GM23248 (cell line): ENCODE data around the gene LMO7. TPM values are rescaled to one million over a fixed set of nuclear protein-coding genes. Genes with fewer than 3 reads are reported as not detected.
"Not testable (repeated sequence)": the region's sequence is repeated elsewhere in the genome, so short reads cannot be mapped to it uniquely, and the experiment has no call there.

ENCODE experiments used
- DNase-seq: peaks from one replicate; pipeline ENCODE4 v3.0.0-alpha.2; 2015
- H2AFZ ChIP-seq: fragments of 200-600 bp; sonication (generic); 2 replicates; pipeline ENCODE4 v1.6.1; 2016; ENCODE audit warnings: antibody characterized with exemption
- H3F3A ChIP-seq: fragments of 200-600 bp; sonication (generic); 2 replicates; pipeline ENCODE4 v1.6.1; 2016; ENCODE audit warnings: mild to moderate bottlenecking, antibody characterized with exemption, mixed run types; ENCODE audit not compliant: insufficient read depth
- H3K27ac ChIP-seq: fragments of 200-600 bp; sonication (generic); 2 replicates; pipeline ENCODE4 v1.5.1; 2016; ENCODE audit warnings: mild to moderate bottlenecking
- H3K27me3 ChIP-seq: fragments of 200-600 bp; sonication (generic); replicated peaks from 2 replicates; pipeline ENCODE4 v1.6.1; 2016; ENCODE audit warnings: mild to moderate bottlenecking; ENCODE audit not compliant: insufficient read depth
- H3K36me3 ChIP-seq: fragments of 200-600 bp; sonication (generic); 2 replicates; pipeline ENCODE4 v1.6.1; 2016; ENCODE audit warnings: low read depth, mild to moderate bottlenecking
- H3K4me1 ChIP-seq: fragments of 200-600 bp; sonication (generic); 2 replicates; pipeline ENCODE4 v1.6.1; 2016; ENCODE audit warnings: mild to moderate bottlenecking; ENCODE audit not compliant: insufficient read depth
- H3K4me2 ChIP-seq: fragments of 200-600 bp; sonication (generic); one replicate; pipeline ENCODE4 v1.6.1; 2016; ENCODE audit warnings: mild to moderate bottlenecking; ENCODE audit not compliant: unreplicated experiment
- H3K4me3 ChIP-seq: fragments of 200-600 bp; sonication (generic); 2 replicates; pipeline ENCODE4 v1.5.1; 2016; ENCODE audit warnings: mild to moderate bottlenecking
- H3K79me2 ChIP-seq: fragments of 200-600 bp; sonication (generic); 2 replicates; pipeline ENCODE4 v1.6.1; 2016; ENCODE audit warnings: mild to moderate bottlenecking; ENCODE audit not compliant: insufficient read depth
- H3K9ac ChIP-seq: fragments of 200-600 bp; sonication (generic); 2 replicates; pipeline ENCODE4 v1.6.1; 2016; ENCODE audit warnings: mild to moderate bottlenecking
- H3K9me2 ChIP-seq: fragments of 200-600 bp; sonication (generic); 2 replicates; pipeline ENCODE4 v1.6.1; 2016; ENCODE audit warnings: mixed run types, mild to moderate bottlenecking, moderate library complexity; ENCODE audit not compliant: insufficient read depth
- H3K9me3 ChIP-seq: fragments of 200-600 bp; sonication (generic); one replicate; pipeline ENCODE4 v1.6.1; 2017; ENCODE audit warnings: low read depth
- H4K20me1 ChIP-seq: fragments of 200-600 bp; sonication (generic); 2 replicates; pipeline ENCODE4 v1.6.0; 2016; ENCODE audit not compliant: insufficient read depth
- EZH2 ChIP-seq: fragments of 200-600 bp; sonication (generic); IDR thresholded peaks from 2 replicates; pipeline ENCODE4 v1.6.1; 2018; ENCODE audit warnings: antibody characterized with exemption, mild to moderate bottlenecking; ENCODE audit not compliant: insufficient read depth, poor library complexity, severe bottlenecking
- EZH2phosphoT487 ChIP-seq: fragments of 200-600 bp; sonication (generic); IDR thresholded peaks from 2 replicates; pipeline ENCODE4 v1.6.1; 2018; ENCODE audit warnings: antibody characterized with exemption, moderate library complexity, mild to moderate bottlenecking, low read depth; ENCODE audit not compliant: insufficient read depth
- WGBS, 2 experiments: methylation state at CpG; one replicate each; pipeline ENCODE4 v1.1.6; 2015 to 2017; ENCODE audit warnings: low lambda C conversion rate in 2 of 2, low coverage in 1 of 2; ENCODE audit errors: missing lambda C conversion rate in 2 of 2; 5-methylcytosine and 5-hydroxymethylcytosine counted together
- in situ Hi-C: fragments of 300-500 bp; cut with MboI; formaldehyde crosslinking; loops from 2 replicates; pipeline ENCODE4 v1.15.0; 2020
- polyA plus RNA-seq: library from polyadenylated mRNA; unstranded; fragments of >200 nt; fragmentation: Nextera tagmentation; extraction: Ambion mirVana; gene quantifications from 2 replicates; pipeline ENCODE4 v1.2.1, GENCODE V29; 2016
- total RNA-seq: library from RNA; depleted of rRNA; stranded (reverse); fragments of >200 nt; shearing (Covaris generic); gene quantifications from 2 replicates; pipeline ENCODE4 v1.2.3, GENCODE V29; 2014

Gene LMO7
- total and polyA plus RNA-seq, 2 experiments from 2014 or later, result 288 to 318 TPM

DNA sequence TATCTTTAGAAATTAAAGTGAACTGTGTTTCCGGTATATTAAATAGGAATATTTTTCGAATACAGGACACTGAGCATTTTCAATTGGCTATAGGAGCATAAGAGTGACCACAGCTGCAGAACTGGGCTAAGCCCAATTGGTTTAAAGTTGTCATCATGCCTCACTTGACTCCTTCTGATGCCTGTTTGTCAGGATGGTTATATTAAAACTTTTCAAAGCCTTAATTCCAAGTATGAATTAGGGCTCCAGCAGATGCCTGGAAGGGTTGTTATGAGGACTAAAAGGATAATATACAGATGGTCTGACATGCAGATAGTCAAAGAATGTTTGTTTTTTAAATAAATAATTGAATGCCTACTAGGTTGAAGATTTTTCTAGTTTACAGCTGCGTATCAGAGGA, 100.0 kb downstream of the LMO7 start:
- H3K27me3 ChIP-seq, result no peaks in the 10 kb centered on the region
- no peak overlapping the region for H3K9ac ChIP-seq
- 28 to 31% methylated on average over 3 of the region's 3 CpGs for WGBS, 2 experiments
- H3K79me2 ChIP-seq, result peaks cover 97% of the 10 kb centered on the region
- in situ Hi-C loops, result no loop called here
- DNase-seq, result no peak
- H3K9me2 ChIP-seq, result no peaks in the 10 kb centered on the region
- peaks cover 45% of the 10 kb centered on the region for H3K4me1 ChIP-seq
- no peak overlapping the region for H2AFZ ChIP-seq
- peak overlapping the region; percentile 5 for H3K4me2 ChIP-seq
- H3K36me3 ChIP-seq, result peaks cover 9% of the 10 kb centered on the region
- no peak for TF ChIP-seq EZH2
- no peak for TF ChIP-seq EZH2phosphoT487
- H3K27ac ChIP-seq, result no peak overlapping the region
- H3K4me3 ChIP-seq, result no peak overlapping the region
- H3K9me3 ChIP-seq, result no peaks in the 10 kb centered on the region
- H3F3A ChIP-seq, result peaks cover 34% of the 10 kb centered on the region
- peaks cover 11% of the 10 kb centered on the region; the same call in 1 of the 2 replicates for H4K20me1 ChIP-seq

DNA sequence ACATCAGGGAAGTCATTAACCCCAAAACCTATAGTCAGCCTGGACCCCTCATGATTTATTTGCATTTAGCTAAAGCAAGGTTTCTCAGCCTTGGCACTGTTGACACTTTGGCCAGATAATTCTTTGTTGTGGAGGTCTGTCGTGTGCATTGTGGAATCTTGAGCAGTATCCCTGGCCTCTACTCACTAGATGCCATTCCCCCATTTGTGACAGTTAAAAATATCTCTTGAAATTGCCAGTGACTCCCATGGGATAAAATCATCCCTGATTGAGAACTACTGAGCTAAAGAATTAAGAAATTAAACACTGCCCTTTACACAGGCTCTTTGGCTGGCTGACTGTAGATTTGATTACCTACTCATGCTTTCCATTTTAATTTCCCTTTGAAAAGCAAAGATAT, 102.7 kb downstream of the LMO7 start:
- Histone ChIP-seq H3K4me2 (no peak overlapping the region), H3K79me2 (peaks cover 97% of the 10 kb centered on the region), H3K9ac (no peak overlapping the region), H3K9me3 (no peaks in the 10 kb centered on the region), H3K4me3 (no peak overlapping the region), H3K4me1 (peaks cover 47% of the 10 kb centered on the region), H3K9me2 (0 out of 2 replicates have a peak, but pooled peaks cover 4% of the 10 kb centered on the region), H3K27me3 (no peaks in the 10 kb centered on the region), H3K36me3 (peaks cover 16% of the 10 kb centered on the region), H3F3A (peaks cover 58% of the 10 kb centered on the region), H2AFZ (no peak overlapping the region), H3K27ac (0 out of 2 replicates have a peak overlapping the region, but pooled peaks have one; percentile 4), H4K20me1 (peaks cover 20% of the 10 kb centered on the region; the same call in 1 of the 2 replicates)
- DNase-seq, result no peak
- 97 to 100% methylated on average over 1 of the region's 1 CpG for WGBS, 2 experiments
- in situ Hi-C loops, result no loop called here
- TF ChIP-seq EZH2 (no peak), EZH2phosphoT487 (no peak)

DNA sequence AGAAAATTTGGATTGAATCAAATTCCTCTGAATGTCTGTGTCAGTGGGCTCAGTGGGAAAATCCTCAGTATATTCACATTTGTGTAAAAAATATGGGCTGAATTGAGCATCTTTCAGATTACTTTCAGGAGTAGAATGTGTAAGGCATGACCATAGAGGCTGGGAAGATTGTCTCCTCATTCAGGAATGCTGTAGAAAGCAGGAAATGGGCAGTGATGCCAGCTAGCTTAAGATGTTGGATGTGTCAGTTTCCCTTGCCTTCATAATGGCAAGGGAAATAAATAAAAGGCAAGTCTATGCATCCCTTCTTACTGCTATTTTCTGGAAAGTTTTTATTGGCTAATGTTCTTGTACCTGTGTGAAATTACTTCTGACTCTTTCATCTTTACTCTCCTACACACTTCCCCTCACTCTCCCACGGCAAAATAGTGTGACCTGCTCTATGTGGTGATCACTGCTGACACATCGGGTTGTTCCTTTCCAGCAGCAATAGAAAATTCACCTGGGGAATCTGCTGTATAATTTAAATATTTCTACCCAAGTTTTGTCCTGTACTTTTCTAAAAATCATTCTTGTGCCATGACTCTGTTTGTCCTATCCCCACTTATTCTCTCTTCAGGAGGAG, 103.2 kb downstream of the LMO7 start:
- TF ChIP-seq EZH2 (no peak), EZH2phosphoT487 (no peak)
- H3K79me2 ChIP-seq, result peaks cover 97% of the 10 kb centered on the region
- peaks cover 52% of the 10 kb centered on the region for H3K4me1 ChIP-seq
- H3K9me3 ChIP-seq, result no peaks in the 10 kb centered on the region
- peak; percentile 57 for DNase-seq
- H3K4me2 ChIP-seq, result no peak overlapping the region
- H3K27ac ChIP-seq, result 0 out of 2 replicates have a peak overlapping the region, but pooled peaks have one; percentile 4
- H3K9ac ChIP-seq, result no peak overlapping the region
- H2AFZ ChIP-seq, result no peak overlapping the region
- H3F3A ChIP-seq, result peaks cover 58% of the 10 kb centered on the region
- H3K9me2 ChIP-seq, result 0 out of 2 replicates have a peak, but pooled peaks cover 4% of the 10 kb centered on the region
- no peak overlapping the region for H3K4me3 ChIP-seq
- 89 to 98% methylated on average over 2 of the region's 2 CpGs for WGBS, 2 experiments
- in situ Hi-C loops, result no loop called here
- H3K36me3 ChIP-seq, result peaks cover 15% of the 10 kb centered on the region
- peaks cover 20% of the 10 kb centered on the region; the same call in 1 of the 2 replicates for H4K20me1 ChIP-seq
- no peaks in the 10 kb centered on the region for H3K27me3 ChIP-seq

DNA sequence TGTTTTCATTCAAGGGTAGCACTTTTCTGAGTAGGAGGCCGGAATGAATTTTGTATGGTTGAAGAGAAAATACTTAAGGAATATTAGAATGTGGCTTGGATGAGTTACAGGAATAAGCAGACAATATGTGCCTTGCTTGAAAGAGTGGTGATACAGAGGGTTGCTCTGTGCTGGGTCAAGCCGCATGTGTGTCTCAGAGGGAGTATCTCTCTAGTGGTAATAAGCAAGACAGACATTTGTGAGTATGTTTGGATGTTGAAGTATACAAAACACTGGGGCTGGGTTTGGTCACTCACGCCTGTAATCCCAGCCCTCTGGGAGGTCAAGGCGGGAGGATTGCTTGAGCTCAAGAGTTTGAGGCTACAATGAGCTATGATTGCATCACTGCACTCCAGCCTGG, 103.9 kb downstream of the LMO7 start:
- TF ChIP-seq EZH2phosphoT487 (no peak), EZH2 (no peak)
- H3K9ac ChIP-seq, result no peak overlapping the region
- WGBS, 2 experiments, result 94 to 98% methylated on average over 4 of the region's 4 CpGs
- no peak overlapping the region for H3K4me2 ChIP-seq
- H3F3A ChIP-seq, result peaks cover 60% of the 10 kb centered on the region
- peaks cover 97% of the 10 kb centered on the region for H3K79me2 ChIP-seq
- no peaks in the 10 kb centered on the region for H3K9me3 ChIP-seq
- H3K27me3 ChIP-seq, result no peaks in the 10 kb centered on the region
- peaks cover 20% of the 10 kb centered on the region; the same call in 1 of the 2 replicates for H4K20me1 ChIP-seq
- 0 out of 2 replicates have a peak, but pooled peaks cover 4% of the 10 kb centered on the region for H3K9me2 ChIP-seq
- no peak overlapping the region for H3K4me3 ChIP-seq
- H3K36me3 ChIP-seq, result peaks cover 15% of the 10 kb centered on the region
- H3K4me1 ChIP-seq, result peaks cover 58% of the 10 kb centered on the region
- in situ Hi-C loops, result no loop called here
- H2AFZ ChIP-seq, result no peak overlapping the region
- DNase-seq, result no peak
- H3K27ac ChIP-seq, result no peak overlapping the region

DNA sequence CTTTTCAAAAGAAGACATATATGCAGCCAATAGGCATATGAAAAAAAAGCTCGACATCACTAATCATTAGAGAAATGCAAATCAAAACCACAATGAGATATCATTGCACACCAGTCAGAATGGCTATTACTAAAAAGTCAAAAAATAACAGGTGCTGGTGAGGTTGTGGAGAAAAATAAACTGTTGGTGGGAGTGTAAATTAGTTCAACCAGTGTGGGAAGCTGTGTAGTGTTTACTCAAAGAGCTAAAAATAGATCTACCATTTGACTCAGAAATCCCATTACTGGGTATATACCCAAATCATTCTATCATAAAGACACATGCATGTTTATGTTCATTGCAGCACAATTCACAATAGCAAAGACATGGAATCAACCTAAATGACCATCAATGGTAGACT, 106.9 kb downstream of the LMO7 start:
- in situ Hi-C loops, H3K4me2 ChIP-seq, H2AFZ ChIP-seq, H3K27me3 ChIP-seq, H3K9ac ChIP-seq, H3K4me3 ChIP-seq, DNase-seq, H3K9me2 ChIP-seq, H3K27ac ChIP-seq, H3K9me3 ChIP-seq: not testable (repeated sequence)
- peaks cover 54% of the 10 kb centered on the region for H3F3A ChIP-seq
- peaks cover 42% of the 10 kb centered on the region for H3K4me1 ChIP-seq
- H4K20me1 ChIP-seq, result peaks cover 17% of the 10 kb centered on the region; the same call in 1 of the 2 replicates
- peaks cover 100% of the 10 kb centered on the region for H3K79me2 ChIP-seq
- H3K36me3 ChIP-seq, result peaks cover 15% of the 10 kb centered on the region
- WGBS, 2 experiments, result 100% methylated on average over 1 of the region's 1 CpG
